ENCODE results near the gene NENF.

DNA sequence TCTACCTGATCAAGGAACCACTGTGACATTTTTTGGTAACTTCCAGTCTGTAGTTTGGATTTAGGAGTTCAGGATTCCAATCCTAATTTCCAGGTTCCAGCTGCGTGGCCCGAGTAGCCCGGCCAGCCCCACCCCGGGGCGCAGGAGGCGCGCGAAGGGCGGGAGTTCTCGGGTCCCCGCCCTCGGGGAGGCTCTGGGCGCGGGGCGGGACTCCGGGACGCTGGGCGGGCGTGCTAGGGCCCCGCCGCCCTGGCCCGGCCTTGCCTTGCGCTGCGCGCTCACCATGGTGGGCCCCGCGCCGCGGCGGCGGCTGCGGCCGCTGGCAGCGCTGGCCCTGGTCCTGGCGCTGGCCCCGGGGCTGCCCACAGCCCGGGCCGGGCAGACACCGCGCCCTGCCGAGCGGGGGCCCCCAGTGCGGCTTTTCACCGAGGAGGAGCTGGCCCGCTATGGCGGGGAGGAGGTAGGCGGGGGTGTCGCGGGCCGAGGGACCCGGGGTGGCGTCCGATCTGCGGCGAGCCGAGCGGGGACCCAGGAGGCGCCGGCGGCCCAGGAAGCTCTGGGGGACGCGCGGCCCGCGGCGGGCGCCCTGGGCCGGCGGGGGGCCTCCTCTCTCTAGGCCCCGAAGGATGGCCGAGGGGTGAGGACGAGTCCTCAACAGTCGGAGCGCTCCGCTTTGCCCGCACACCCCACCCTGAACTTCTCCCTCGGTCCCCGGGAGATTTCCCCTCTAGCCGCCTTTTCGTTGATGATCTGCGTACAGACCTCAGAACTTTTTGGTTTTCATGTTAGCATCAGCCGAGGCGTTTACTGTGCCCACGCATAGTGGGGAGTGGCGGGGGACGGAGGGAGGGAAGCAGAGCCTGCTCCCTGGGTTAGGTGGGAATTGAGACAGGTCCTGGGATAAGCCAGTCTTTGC, at the start of gene NENF:
- TF ChIP-seq, protein P1, sequence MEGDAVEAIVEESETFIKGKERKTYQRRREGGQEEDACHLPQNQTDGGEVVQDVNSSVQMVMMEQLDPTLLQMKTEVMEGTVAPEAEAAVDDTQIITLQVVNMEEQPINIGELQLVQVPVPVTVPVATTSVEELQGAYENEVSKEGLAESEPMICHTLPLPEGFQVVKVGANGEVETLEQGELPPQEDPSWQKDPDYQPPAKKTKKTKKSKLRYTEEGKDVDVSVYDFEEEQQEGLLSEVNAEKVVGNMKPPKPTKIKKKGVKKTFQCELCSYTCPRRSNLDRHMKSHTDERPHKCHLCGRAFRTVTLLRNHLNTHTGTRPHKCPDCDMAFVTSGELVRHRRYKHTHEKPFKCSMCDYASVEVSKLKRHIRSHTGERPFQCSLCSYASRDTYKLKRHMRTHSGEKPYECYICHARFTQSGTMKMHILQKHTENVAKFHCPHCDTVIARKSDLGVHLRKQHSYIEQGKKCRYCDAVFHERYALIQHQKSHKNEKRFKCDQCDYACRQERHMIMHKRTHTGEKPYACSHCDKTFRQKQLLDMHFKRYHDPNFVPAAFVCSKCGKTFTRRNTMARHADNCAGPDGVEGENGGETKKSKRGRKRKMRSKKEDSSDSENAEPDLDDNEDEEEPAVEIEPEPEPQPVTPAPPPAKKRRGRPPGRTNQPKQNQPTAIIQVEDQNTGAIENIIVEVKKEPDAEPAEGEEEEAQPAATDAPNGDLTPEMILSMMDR (conservative IDR thresholded peaks at IDR 0.05 in 1 of 2, IDR thresholded peaks at IDR 0.05 in 1 of 2; ENCODE audit: low read depth in 1 of 2, low read length in 2 of 2) = no peak
- no peak for TF ChIP-seq EZH2 (IDR thresholded peaks at IDR 0.05; ENCODE audit: low read length, missing control alignments)
